Sigmoid colon (tissue), 7 donors: ENCODE data around the gene C12orf50. TPM values are rescaled to one million over a fixed set of nuclear protein-coding genes. Genes with fewer than 3 reads are reported as not detected.

Source experiments
- DNase-seq: peaks from one replicate; pipeline ENCODE4 v3.0.0-alpha.2; 2019
- H3K27ac ChIP-seq, 4 donors: fragments of 200-600 bp; sonication (generic); one replicate each; pipeline ENCODE4 v1.5.1; 2016 to 2019; ENCODE audit warnings: mild to moderate bottlenecking in 1 of 4
- H3K27me3 ChIP-seq, 3 donors: fragments of 200-600 bp; sonication (generic); one replicate each; pipeline ENCODE4 v1.5.1; 2019; ENCODE audit warnings: mild to moderate bottlenecking in 1 of 3
- H3K36me3 ChIP-seq, 4 donors: fragments of 200-600 bp; sonication (generic); one replicate each; pipeline ENCODE4 v1.5.1; 2016 to 2019
- H3K4me1 ChIP-seq, 4 donors: fragments of 200-600 bp; sonication (generic); one replicate each; pipeline ENCODE4 v1.5.1; 2017 to 2019
- H3K4me3 ChIP-seq, 4 donors: fragments of 200-600 bp; sonication (generic); one replicate each; pipeline ENCODE4 v1.5.1; 2017 to 2019; ENCODE audit warnings: mild to moderate bottlenecking in 2 of 4, moderate library complexity in 1 of 4
- H3K9me3 ChIP-seq, 4 donors: fragments of 200-600 bp in 3 of 4; sonication (generic) in 3 of 4; one replicate each; pipeline versions ENCODE4 v1.5.1 to v1.6.1; 2013 to 2019
- EP300 ChIP-seq, 4 donors: sonication (generic); formaldehyde crosslinking; IDR thresholded peaks; one replicate each; pipeline ENCODE4 v1.6.1; 2017; ENCODE audit warnings: antibody characterized with exemption in 4 of 4
- POLR2A ChIP-seq, 2 donors: fragments of 450-650 bp; IDR thresholded peaks; one replicate each; pipeline ENCODE4 v1.6.1; 2016; ENCODE audit warnings: antibody characterized with exemption in 2 of 2, mild to moderate bottlenecking in 2 of 2, moderate library complexity in 2 of 2
- POLR2AphosphoS5 ChIP-seq, 4 donors: sonication (generic); formaldehyde crosslinking; IDR thresholded peaks; one replicate each; pipeline ENCODE4 v1.6.1; 2017; ENCODE audit warnings: antibody characterized with exemption in 4 of 4
- WGBS, 2 donors: extraction: QIAGEN DNeasy Blood & Tissue Kit; methylation state at CpG; one replicate each; pipeline ENCODE4 v1.1.7; 2013; 5-methylcytosine and 5-hydroxymethylcytosine counted together
- intact Hi-C: fragments of 100-400 bp; cut with DNase I; formaldehyde crosslinking; loops from one replicate; pipeline ENCODE4 v1.15.1; 2023
- polyA plus RNA-seq, 3 donors: library from polyadenylated mRNA; stranded (reverse); fragments of 200-250 nt; gene quantifications; one replicate each; pipeline ENCODE4 v1.2.3, GENCODE V29; 2013
- small RNA-seq, 3 donors: library from RNA; depleted of rRNA; stranded (forward); fragments of <200 nt; gene quantifications; one replicate each; pipeline ENCODE3, GENCODE V24; 2016
- total RNA-seq, 4 donors: library from RNA; depleted of rRNA; stranded (reverse); fragments of >200 nt; gene quantifications; one replicate each; pipeline ENCODE4 v1.1.0, GENCODE V29; 2016
- TF ChIP-seq, protein P1 (sequence below), 4 experiments: fragments of 450-650 bp in 3 of 4; fragments of 200-600 bp in 1 of 4; IDR thresholded peaks; one replicate each; pipeline ENCODE4 v1.5.1; 2016 to 2019; ENCODE audit warnings: antibody characterized with exemption in 4 of 4, mild to moderate bottlenecking in 3 of 4, moderate library complexity in 2 of 4
- donor health status: healthy with polysubstance abuse.
- donor health status: Bipolar disorder and iron deficiency.
- donor health status: healthy.

Gene C12orf50
- total and polyA plus RNA-seq, 7 donors: not detected

DNA sequence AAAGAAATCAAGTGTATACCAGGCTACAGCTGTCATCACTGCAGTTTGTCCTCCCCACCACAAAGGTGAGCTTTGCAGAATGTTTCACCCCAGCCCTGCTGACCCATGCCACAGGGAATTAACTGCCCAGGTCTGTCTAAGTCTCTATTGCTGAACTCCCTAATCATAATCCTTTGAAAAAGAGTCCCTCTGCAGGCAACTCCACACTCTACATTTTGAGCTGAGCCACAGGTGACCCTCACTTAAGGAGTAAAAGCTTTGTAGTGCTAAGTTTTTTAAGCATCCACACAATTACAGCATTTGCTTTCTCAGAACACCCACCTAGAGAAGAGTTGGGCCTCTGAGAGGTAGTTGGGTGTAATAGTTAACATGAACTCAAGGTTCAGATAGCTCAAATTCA lies 90.0 kb downstream of the C12orf50 start:
- Histone ChIP-seq H3K4me3 (no peak overlapping the region), H3K27me3 (no peaks in the 10 kb centered on the region), H3K9me3 (no peaks in the 10 kb centered on the region), H3K27ac (no peak overlapping the region), H3K36me3 (no peaks in the 10 kb centered on the region), H3K4me1 (no peaks in the 10 kb centered on the region)
- intact Hi-C loops: no loop called here
- no peak for DNase-seq
- TF ChIP-seq POLR2A (IDR thresholded peaks at IDR 0.05) (no peak), EP300 (IDR thresholded peaks at IDR 0.05) (no peak), POLR2AphosphoS5 (IDR thresholded peaks at IDR 0.05) (no peak)
- TF ChIP-seq, protein P1, sequence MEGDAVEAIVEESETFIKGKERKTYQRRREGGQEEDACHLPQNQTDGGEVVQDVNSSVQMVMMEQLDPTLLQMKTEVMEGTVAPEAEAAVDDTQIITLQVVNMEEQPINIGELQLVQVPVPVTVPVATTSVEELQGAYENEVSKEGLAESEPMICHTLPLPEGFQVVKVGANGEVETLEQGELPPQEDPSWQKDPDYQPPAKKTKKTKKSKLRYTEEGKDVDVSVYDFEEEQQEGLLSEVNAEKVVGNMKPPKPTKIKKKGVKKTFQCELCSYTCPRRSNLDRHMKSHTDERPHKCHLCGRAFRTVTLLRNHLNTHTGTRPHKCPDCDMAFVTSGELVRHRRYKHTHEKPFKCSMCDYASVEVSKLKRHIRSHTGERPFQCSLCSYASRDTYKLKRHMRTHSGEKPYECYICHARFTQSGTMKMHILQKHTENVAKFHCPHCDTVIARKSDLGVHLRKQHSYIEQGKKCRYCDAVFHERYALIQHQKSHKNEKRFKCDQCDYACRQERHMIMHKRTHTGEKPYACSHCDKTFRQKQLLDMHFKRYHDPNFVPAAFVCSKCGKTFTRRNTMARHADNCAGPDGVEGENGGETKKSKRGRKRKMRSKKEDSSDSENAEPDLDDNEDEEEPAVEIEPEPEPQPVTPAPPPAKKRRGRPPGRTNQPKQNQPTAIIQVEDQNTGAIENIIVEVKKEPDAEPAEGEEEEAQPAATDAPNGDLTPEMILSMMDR (IDR thresholded peaks at IDR 0.05): no peak

DNA sequence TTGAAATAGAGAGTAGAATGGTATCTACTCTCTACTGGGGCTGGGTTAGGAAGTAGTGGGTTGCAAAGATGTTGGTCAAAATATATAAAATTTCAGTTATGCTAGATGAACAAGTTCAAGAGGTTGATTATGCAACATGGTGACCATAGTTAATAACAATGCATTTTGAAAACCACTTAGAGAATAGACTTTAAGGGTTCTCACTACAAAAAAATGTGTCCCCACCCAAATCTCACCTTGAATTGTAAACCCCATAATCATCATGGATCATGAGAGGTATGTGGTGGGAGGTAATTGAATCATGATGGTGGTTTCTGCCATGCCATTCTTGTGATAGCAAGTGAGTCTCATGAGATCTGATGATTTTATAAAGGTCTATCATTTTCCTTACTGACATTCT lies 94.0 kb downstream of the C12orf50 start:
- TF ChIP-seq EP300 (IDR thresholded peaks at IDR 0.05): no peak
- TF ChIP-seq, protein P1 (IDR thresholded peaks at IDR 0.05): no peak
- no peak for TF ChIP-seq POLR2AphosphoS5 (IDR thresholded peaks at IDR 0.05)
- TF ChIP-seq POLR2A (IDR thresholded peaks at IDR 0.05): no peak
- Histone ChIP-seq H3K9me3 (no peaks in the 10 kb centered on the region), H3K4me1 (no peaks in the 10 kb centered on the region), H3K27me3 (no peaks in the 10 kb centered on the region), H3K27ac (no peak overlapping the region), H3K36me3 (no peaks in the 10 kb centered on the region), H3K4me3 (no peak overlapping the region)
- intact Hi-C loops: no loop called here
- no peak for DNase-seq

- H3K36me3 ChIP-seq: no peaks in the 10 kb centered on the region
- DNase-seq: no peak
- H3K4me1 ChIP-seq: no peaks in the 10 kb centered on the region
- TF ChIP-seq EP300 (IDR thresholded peaks at IDR 0.05): no peak
- no peak for TF ChIP-seq POLR2AphosphoS5 (IDR thresholded peaks at IDR 0.05)
- TF ChIP-seq, protein P1 (IDR thresholded peaks at IDR 0.05): no peak
- TF ChIP-seq POLR2A (IDR thresholded peaks at IDR 0.05): no peak
- intact Hi-C loops: no loop called here
- H3K9me3 ChIP-seq: no peaks in the 10 kb centered on the region
- no peak overlapping the region for H3K27ac ChIP-seq
- H3K4me3 ChIP-seq: no peak overlapping the region
- no peaks in the 10 kb centered on the region for H3K27me3 ChIP-seq
These were observed 95.2 kb downstream of the C12orf50 start for GRCh38 chr12:87933991-87934390.

- TF ChIP-seq POLR2A (IDR thresholded peaks at IDR 0.05) (no peak), POLR2AphosphoS5 (IDR thresholded peaks at IDR 0.05) (no peak), EP300 (IDR thresholded peaks at IDR 0.05) (no peak)
- TF ChIP-seq, protein P1 (IDR thresholded peaks at IDR 0.05): no peak
- Histone ChIP-seq H3K27me3 (no peaks in the 10 kb centered on the region), H3K36me3 (no peaks in the 10 kb centered on the region), H3K4me3 (no peak overlapping the region), H3K4me1 (no peaks in the 10 kb centered on the region), H3K9me3 (no peaks in the 10 kb centered on the region), H3K27ac (no peak overlapping the region)
- whole genome bisulfite sequencing, 2 donors: 81 to 88% methylated on average over 3 of the region's 3 CpGs
- intact Hi-C loops: no loop called here
- DNase-seq: no peak
These were observed 97.4 kb downstream of the C12orf50 start for GRCh38 chr12:87931812-87932211.

GRCh38 chr12:87930627-87931026 lies 98.6 kb downstream of the C12orf50 start:
- Histone ChIP-seq H3K4me3 (no peak overlapping the region), H3K27ac (no peak overlapping the region), H3K36me3 (no peaks in the 10 kb centered on the region), H3K4me1 (no peaks in the 10 kb centered on the region), H3K9me3 (no peaks in the 10 kb centered on the region), H3K27me3 (no peaks in the 10 kb centered on the region)
- TF ChIP-seq EP300 (IDR thresholded peaks at IDR 0.05): no peak
- intact Hi-C loops: no loop called here
- WGBS, 2 donors: 88 to 93% methylated on average over 1 of the region's 1 CpG
- DNase-seq: no peak

Small RNAs within 50 kb of the gene (small RNA-seq; reads per million reads assigned to genes)
- 0 reads per million in 3 donors for gene RNA5SP364

Other genes starting within 250 kb of the C12orf50 start
- 10 to 100 TPM; 14.1 to 17.5 (median 15.9) TPM for gene CEP290, start 112.7 kb upstream of the C12orf50 start, total RNA-seq
- 1 to 10 TPM; 2.3 to 7.2 (median 5.1) TPM for gene CEP290, start 112.7 kb upstream of the C12orf50 start, polyA plus RNA-seq
- 10 to 100 TPM; 14.4 to 22.2 (median 20.7) TPM for gene TMTC3, start 112.9 kb upstream of the C12orf50 start, total RNA-seq
- gene TMTC3, start 112.9 kb upstream of the C12orf50 start, polyA plus RNA-seq: 1 to 10 TPM in 2 of 3 donors, under 1 TPM in 1; 0.46 to 2.6 (median 1.2) TPM